B cell (primary cell): Measurements from ENCODE around the gene MAD1L1. TPM values are rescaled to one million over a fixed set of nuclear protein-coding genes. Genes with fewer than 3 reads are reported as not detected.

Experiments used
- ATAC-seq: fragments of 200-7000 bp; cut with Tn5 transposase; one replicate; pipeline ENCODE4 v1.10.0; 2021; ENCODE audit warnings: low read depth, mild to moderate bottlenecking, moderate number of reproducible peaks, moderate library complexity
- CTCF ChIA-PET: fragments of 350-600 bp; sonication (Branson Sonifier 250); formaldehyde crosslinking; loops from one replicate; lab custom pipeline; 2021; ENCODE audit warnings: antibody characterized with exemption, inconsistent platforms; lab: Charles Lee
- POLR2A ChIA-PET: fragments of 350-600 bp; sonication (Branson Sonifier 250); formaldehyde crosslinking; loops from one replicate; lab custom pipeline; 2021; ENCODE audit warnings: antibody characterized with exemption; lab: Charles Lee
- DNase-seq: peaks from one replicate; pipeline ENCODE4 v3.0.0; 2013
- H2AFZ ChIP-seq: 2 replicates; pipeline ENCODE4 v1.6.1; 2012; ENCODE audit warnings: mild to moderate bottlenecking, low read depth, low read length; ENCODE audit not compliant: insufficient read depth, poor library complexity, severe bottlenecking
- H3K27ac ChIP-seq, 2 donors: 1 replicate in 1 of 2; 2 replicates in 1 of 2; pipeline ENCODE4 v1.5.1; 2012 to 2013; ENCODE audit warnings: low read length in 2 of 2, mild to moderate bottlenecking in 2 of 2, moderate library complexity in 1 of 2
- H3K27me3 ChIP-seq, 4 experiments: fragments of 200-600 bp in 1 of 4; sonication (generic) in 1 of 4; replicated peaks in 1 of 4; 1 replicate in 2 of 4; 2 replicates in 2 of 4; pipeline versions ENCODE4 v1.6.1 to v1.7.0; 2013 to 2016; ENCODE audit warnings: low read length in 3 of 4, mild to moderate bottlenecking in 2 of 4, mixed read lengths in 1 of 4, moderate library complexity in 1 of 4; ENCODE audit not compliant: insufficient read depth in 4 of 4, control insufficient read depth in 3 of 4; ENCODE audit errors: control extremely low read depth in 1 of 4
- H3K36me3 ChIP-seq, 2 experiments: replicated peaks in 1 of 2; 1 replicate in 1 of 2; 2 replicates in 1 of 2; pipeline versions ENCODE4 v1.6.1 to v1.7.1; 2013; ENCODE audit warnings: low read length in 1 of 2; ENCODE audit not compliant: insufficient read depth in 2 of 2, control insufficient read depth in 1 of 2; ENCODE audit errors: control extremely low read depth in 1 of 2, extremely low read depth in 1 of 2
- H3K4me1 ChIP-seq, 2 donors: fragments of 200-600 bp in 1 of 2; sonication (generic) in 1 of 2; 1 replicate in 1 of 2; 2 replicates in 1 of 2; pipeline versions ENCODE4 v1.5.1 to v1.6.1; 2013 to 2017; ENCODE audit warnings: low read length in 2 of 2; ENCODE audit not compliant: control insufficient read depth in 2 of 2, insufficient read depth in 2 of 2
- H3K4me2 ChIP-seq: replicated peaks from 2 replicates; pipeline ENCODE3; 2012; ENCODE audit warnings: mild to moderate bottlenecking, low read depth, low read length; ENCODE audit not compliant: poor library complexity, severe bottlenecking
- H3K4me3 ChIP-seq, 5 experiments: fragments of 200-600 bp in 1 of 5; sonication (generic) in 1 of 5; 1 replicate in 3 of 5; 2 replicates in 2 of 5; pipeline versions ENCODE4 v1.5.1 to v1.7.0; 2011 to 2016; ENCODE audit warnings: low read length in 4 of 5, mild to moderate bottlenecking in 4 of 5, low read depth in 2 of 5, control low read depth in 1 of 5, moderate library complexity in 1 of 5; ENCODE audit not compliant: insufficient read depth in 1 of 5; ENCODE audit errors: control extremely low read depth in 1 of 5, extremely low read depth in 1 of 5
- H3K79me2 ChIP-seq: fragments of 200-600 bp; sonication (generic); one replicate; pipeline ENCODE4 v1.6.0; 2016; ENCODE audit warnings: low read length; ENCODE audit not compliant: control insufficient read depth, insufficient read depth
- H3K9ac ChIP-seq: fragments of 200-600 bp; sonication (generic); 2 replicates; pipeline ENCODE4 v1.6.1; 2017; ENCODE audit warnings: mild to moderate bottlenecking, low read length, moderate library complexity
- H3K9me3 ChIP-seq, 3 donors: one replicate each; pipeline versions ENCODE4 v1.6.1 to v1.7.1; 2013; ENCODE audit warnings: low read length in 2 of 3; ENCODE audit not compliant: control insufficient read depth in 2 of 3, insufficient read depth in 1 of 3; ENCODE audit errors: control extremely low read depth in 1 of 3
- H4K20me1 ChIP-seq: 2 replicates; pipeline ENCODE4 v1.6.0; 2012; ENCODE audit warnings: mild to moderate bottlenecking, low read length; ENCODE audit not compliant: insufficient read depth, control insufficient read depth, poor library complexity, severe bottlenecking
- H3K27ac Mint-ChIP-seq: one replicate; pipeline ENCODE4 v1.8.0; 2021; ENCODE audit warnings: mixed read lengths
- H3K27me3 Mint-ChIP-seq: one replicate; pipeline ENCODE4 v1.8.0; 2021; ENCODE audit warnings: mixed read lengths
- H3K4me1 Mint-ChIP-seq: one replicate; pipeline ENCODE4 v1.8.0; 2021; ENCODE audit warnings: mixed read lengths
- H3K4me3 Mint-ChIP-seq: one replicate; pipeline ENCODE4 v1.8.0; 2021; ENCODE audit warnings: mixed read lengths
- H3K9me3 Mint-ChIP-seq: one replicate; pipeline ENCODE4 v1.8.0; 2022; ENCODE audit warnings: mixed read lengths; ENCODE audit not compliant: insufficient read depth
- CTCF ChIP-seq: fragments of 200-600 bp; IDR thresholded peaks from one replicate; pipeline ENCODE4 v1.8.0; 2022; ENCODE audit warnings: antibody characterized with exemption, mild to moderate bottlenecking
- EZH2 ChIP-seq: IDR thresholded peaks from 2 replicates; pipeline ENCODE4 v1.6.1; 2012; ENCODE audit warnings: borderline replicate concordance, low read depth, mild to moderate bottlenecking, moderate library complexity, low read length; ENCODE audit not compliant: insufficient read depth, poor library complexity, severe bottlenecking
- WGBS: methylation state at CpG from one replicate; pipeline ENCODE4 v1.1.5; 2013; ENCODE audit warnings: missing lambda C conversion rate; ENCODE audit not compliant: insufficient coverage; 5-methylcytosine and 5-hydroxymethylcytosine counted together
- intact Hi-C: fragments of 100-400 bp; cut with micrococcal nuclease; formaldehyde crosslinking; loops from one replicate; pipeline ENCODE4 v1.10.0; 2022
- polyA plus RNA-seq: library from polyadenylated mRNA; depleted of rRNA; stranded (reverse); fragments of >200 nt; gene quantifications from 2 replicates; pipeline ENCODE4 v1.2.3, GENCODE V29; 2012
- total RNA-seq, 2 donors: library from RNA; stranded (reverse); fragments of 120-200 nt in 1 of 2; gene quantifications; 1 replicate in 1 of 2; 2 replicates in 1 of 2; pipeline versions ENCODE4 v1.2.3 to v1.2.4, GENCODE V29; 2013 to 2022

Gene MAD1L1
- total and polyA plus RNA-seq, 2 donors (not counting 1 experiment from before 2014, with no cell fraction given) = 86.7 to 110 TPM

GRCh38 chr7:2266911-2267310, 34.2 kb upstream of the MAD1L1 start:
- Histone ChIP-seq H3K4me1 (peaks cover 7 to 8% of the 10 kb centered on the region in 2 donors), H3K27ac (no peak overlapping the region), H3K4me2 (no peak overlapping the region), H3K36me3 (peaks cover 0 to 57% of the 10 kb centered on the region in 2 experiments), H3K4me3 (no peak overlapping the region), H2AFZ (no peak overlapping the region), H3K79me2 (peaks cover 10% of the 10 kb centered on the region), H4K20me1 (no peaks in the 10 kb centered on the region), H3K9ac (no peak overlapping the region), H3K27me3 (no peaks in the 10 kb centered on the region), H3K9me3 (no peaks in the 10 kb centered on the region)
- Mint-ChIP-seq H3K4me3 (no peak overlapping the region), H3K4me1 (peaks cover 10% of the 10 kb centered on the region), H3K27ac (no peak overlapping the region), H3K27me3 (no peaks in the 10 kb centered on the region), H3K9me3 (no peaks in the 10 kb centered on the region)
- WGBS = 91% methylated on average over 10 of the region's 10 CpGs
- TF ChIP-seq EZH2 (no peak), CTCF (no peak)
- ChIA-PET CTCF (no interaction called here), POLR2A (interaction anchor here (0.6 kb wide), 1 partner anchor 21 kb away, joined by 7 read pairs; no protein-coding TSS in a partner anchor)
- intact Hi-C loops = no loop called here
- DNase-seq = no peak
- no peak for ATAC-seq

- WGBS = 98% methylated on average over 23 of the region's 23 CpGs
- ChIA-PET POLR2A (no interaction called here), CTCF (interaction anchor here (0.9 kb wide), 1 partner anchor 23 kb away, joined by 4 read pairs; no protein-coding TSS in a partner anchor)
- no peak overlapping the region for H2AFZ ChIP-seq
- no peak for DNase-seq
- no peak overlapping the region for H3K9ac ChIP-seq
- H4K20me1 ChIP-seq = no peaks in the 10 kb centered on the region
- no peak overlapping the region for H3K4me3 ChIP-seq
- Mint-ChIP-seq H3K4me3 (no peak overlapping the region), H3K27ac (peak overlapping the region; percentile 42), H3K9me3 (no peaks in the 10 kb centered on the region), H3K27me3 (no peaks in the 10 kb centered on the region), H3K4me1 (peaks cover 33% of the 10 kb centered on the region)
- TF ChIP-seq CTCF = no peak
- TF ChIP-seq EZH2 = no peak
- H3K4me2 ChIP-seq = no peak overlapping the region
- ATAC-seq = no peak
- peaks cover 1 to 40% of the 10 kb centered on the region in 2 experiments for H3K36me3 ChIP-seq
- no peaks in the 10 kb centered on the region for H3K9me3 ChIP-seq
- no peak overlapping the region for H3K27ac ChIP-seq
- intact Hi-C loops = loop anchor here (5.0 kb wide), 1 partner anchor 33 kb away; no protein-coding TSS in a partner anchor
- H3K27me3 ChIP-seq = no peaks in the 10 kb centered on the region
- H3K4me1 ChIP-seq = peaks cover 25 to 34% of the 10 kb centered on the region in 2 donors
- peaks cover 21% of the 10 kb centered on the region for H3K79me2 ChIP-seq
These were observed 31.4 kb upstream of the MAD1L1 start for GRCh38 chr7:2264158-2264557.
